ENCODE measurements around the gene ELOVL6. TPM values are rescaled to one million over a fixed set of nuclear protein-coding genes. Genes with fewer than 3 reads are reported as not detected.

The ELOVL6 gene
- total RNA-seq, 1 donor from 2014 or later = 3.6 TPM

GRCh38 chr4:110025056-110025455, 173.4 kb downstream of the ELOVL6 start:
- H3K27ac ChIP-seq = no peak overlapping the region
- no peak for DNase-seq
- H3K9me3 ChIP-seq = no peaks in the 10 kb centered on the region
- no peak for ATAC-seq
- H3K4me1 ChIP-seq = no peaks in the 10 kb centered on the region
- TF ChIP-seq, protein P1, sequence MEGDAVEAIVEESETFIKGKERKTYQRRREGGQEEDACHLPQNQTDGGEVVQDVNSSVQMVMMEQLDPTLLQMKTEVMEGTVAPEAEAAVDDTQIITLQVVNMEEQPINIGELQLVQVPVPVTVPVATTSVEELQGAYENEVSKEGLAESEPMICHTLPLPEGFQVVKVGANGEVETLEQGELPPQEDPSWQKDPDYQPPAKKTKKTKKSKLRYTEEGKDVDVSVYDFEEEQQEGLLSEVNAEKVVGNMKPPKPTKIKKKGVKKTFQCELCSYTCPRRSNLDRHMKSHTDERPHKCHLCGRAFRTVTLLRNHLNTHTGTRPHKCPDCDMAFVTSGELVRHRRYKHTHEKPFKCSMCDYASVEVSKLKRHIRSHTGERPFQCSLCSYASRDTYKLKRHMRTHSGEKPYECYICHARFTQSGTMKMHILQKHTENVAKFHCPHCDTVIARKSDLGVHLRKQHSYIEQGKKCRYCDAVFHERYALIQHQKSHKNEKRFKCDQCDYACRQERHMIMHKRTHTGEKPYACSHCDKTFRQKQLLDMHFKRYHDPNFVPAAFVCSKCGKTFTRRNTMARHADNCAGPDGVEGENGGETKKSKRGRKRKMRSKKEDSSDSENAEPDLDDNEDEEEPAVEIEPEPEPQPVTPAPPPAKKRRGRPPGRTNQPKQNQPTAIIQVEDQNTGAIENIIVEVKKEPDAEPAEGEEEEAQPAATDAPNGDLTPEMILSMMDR (IDR thresholded peaks at IDR 0.05) = no peak
- intact Hi-C loops (cut with DNase I) = no loop called here
- no peaks in the 10 kb centered on the region for H3K36me3 ChIP-seq
- no peaks in the 10 kb centered on the region for H3K27me3 ChIP-seq (ENCODE audit: low read depth)
- H3K4me3 ChIP-seq = no peak overlapping the region

DNA sequence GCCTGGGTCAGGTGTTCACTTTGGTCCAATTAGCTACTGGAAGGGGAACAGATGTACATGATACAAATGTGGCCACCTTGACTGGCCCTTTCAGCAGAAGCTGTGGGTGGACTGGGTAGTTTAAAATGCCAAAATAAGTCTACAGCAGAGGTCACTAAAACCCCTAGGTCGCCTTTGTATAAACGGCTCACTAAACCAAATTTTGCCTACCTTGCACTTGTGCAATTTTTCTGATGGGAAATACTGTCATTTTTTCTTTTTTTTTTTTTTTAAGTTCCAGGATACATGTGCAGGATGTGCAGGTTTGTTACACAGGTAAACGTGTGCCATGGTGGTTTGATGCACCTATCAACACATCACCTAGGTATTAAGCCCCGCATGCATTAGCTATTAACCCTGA, 176.0 kb downstream of the ELOVL6 start:
- no peaks in the 10 kb centered on the region for H3K4me1 ChIP-seq
- DNase-seq (no peak), ATAC-seq (no peak)
- H3K36me3 ChIP-seq = no peaks in the 10 kb centered on the region
- no peaks in the 10 kb centered on the region for H3K9me3 ChIP-seq
- no peak overlapping the region for H3K27ac ChIP-seq
- TF ChIP-seq, protein P1 (IDR thresholded peaks at IDR 0.05) = no peak
- H3K27me3 ChIP-seq (ENCODE audit: low read depth) = no peaks in the 10 kb centered on the region
- intact Hi-C loops (cut with DNase I) = no loop called here
- no peak overlapping the region for H3K4me3 ChIP-seq

DNA sequence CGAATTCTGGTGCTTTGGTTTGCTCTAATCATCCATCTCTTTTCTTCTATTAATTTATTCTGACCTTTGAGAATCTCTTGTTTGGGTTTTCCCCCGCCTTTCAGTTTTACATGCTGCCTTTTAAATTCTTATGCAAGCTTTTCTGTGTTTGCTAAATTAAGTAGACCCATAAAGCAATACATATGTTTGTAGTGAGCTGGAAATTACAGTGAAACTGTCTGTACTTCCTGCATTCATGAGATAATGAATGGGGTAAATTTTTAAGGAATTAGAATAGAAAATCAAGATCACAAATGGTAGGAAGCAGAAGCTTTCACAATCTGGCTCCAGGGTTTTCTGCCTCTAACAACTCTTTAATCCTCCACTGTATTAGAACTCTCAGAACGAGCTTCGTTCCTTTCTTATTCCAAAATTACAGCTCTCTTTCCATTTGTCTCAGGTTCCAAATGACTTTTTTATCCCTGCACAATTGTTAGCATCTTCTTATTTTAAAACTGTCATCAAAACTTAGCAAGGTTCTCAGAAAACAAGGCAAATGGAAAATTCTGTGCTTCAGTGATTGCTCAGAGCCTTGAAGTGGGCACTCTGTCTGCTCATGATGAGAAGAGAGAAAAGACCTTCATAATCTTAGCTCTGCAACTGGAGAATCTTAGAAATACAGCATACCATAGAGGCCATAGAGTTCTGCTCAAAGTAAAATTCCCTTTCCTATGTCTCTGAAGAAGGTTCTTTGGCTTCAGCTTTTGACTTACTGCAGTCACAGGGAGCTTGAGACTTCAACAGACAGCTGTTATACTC, 177.6 kb downstream of the ELOVL6 start:
- Histone ChIP-seq H3K36me3 (no peaks in the 10 kb centered on the region), H3K9me3 (no peaks in the 10 kb centered on the region), H3K27ac (no peak overlapping the region), H3K27me3 (ENCODE audit: low read depth) (no peaks in the 10 kb centered on the region), H3K4me1 (no peaks in the 10 kb centered on the region), H3K4me3 (no peak overlapping the region)
- no peak for DNase-seq
- no peak for ATAC-seq
- TF ChIP-seq, protein P1 (IDR thresholded peaks at IDR 0.05) = no peak
- intact Hi-C loops (cut with DNase I) = no loop called here

DNA sequence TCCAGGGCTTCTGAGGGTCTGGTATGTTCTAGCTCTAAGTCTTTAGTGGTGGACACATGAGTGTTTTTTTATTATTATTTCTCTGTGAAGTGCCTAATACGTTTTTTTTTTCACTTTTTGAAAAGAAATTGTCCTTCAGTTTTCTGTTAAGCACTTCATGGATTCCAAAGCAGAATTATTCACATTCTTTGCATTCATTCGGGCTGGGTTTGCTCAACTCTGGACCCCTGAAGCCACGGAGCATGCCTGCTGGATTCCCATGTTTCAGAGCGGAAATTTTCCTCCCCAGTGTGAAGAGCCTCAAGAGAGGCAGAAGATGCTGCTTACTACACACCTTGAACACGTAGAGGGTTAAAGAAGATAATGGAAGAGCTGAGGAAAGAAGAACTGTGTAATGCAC, 178.3 kb downstream of the ELOVL6 start:
- TF ChIP-seq, protein P1 (IDR thresholded peaks at IDR 0.05) = no peak
- ATAC-seq = no peak
- H3K27ac ChIP-seq = no peak overlapping the region
- no peak for DNase-seq
- no peaks in the 10 kb centered on the region for H3K27me3 ChIP-seq (ENCODE audit: low read depth)
- intact Hi-C loops (cut with DNase I) = no loop called here
- no peaks in the 10 kb centered on the region for H3K36me3 ChIP-seq
- H3K9me3 ChIP-seq = no peaks in the 10 kb centered on the region
- H3K4me1 ChIP-seq = no peaks in the 10 kb centered on the region
- no peak overlapping the region for H3K4me3 ChIP-seq

- no peak for ATAC-seq
- H3K36me3 ChIP-seq = no peaks in the 10 kb centered on the region
- H3K27ac ChIP-seq = no peak overlapping the region
- no peaks in the 10 kb centered on the region for H3K9me3 ChIP-seq
- TF ChIP-seq, protein P1 (IDR thresholded peaks at IDR 0.05) = no peak
- DNase-seq = no peak
- no peaks in the 10 kb centered on the region for H3K4me1 ChIP-seq
- intact Hi-C loops (cut with DNase I) = no loop called here
- no peaks in the 10 kb centered on the region for H3K27me3 ChIP-seq (ENCODE audit: low read depth)
- no peak overlapping the region for H3K4me3 ChIP-seq
Observed at GRCh38 chr4:110019153-110019552, 179.3 kb downstream of the ELOVL6 start.
